ENCODE data around the gene BRSK2.

Gene BRSK2

DNA sequence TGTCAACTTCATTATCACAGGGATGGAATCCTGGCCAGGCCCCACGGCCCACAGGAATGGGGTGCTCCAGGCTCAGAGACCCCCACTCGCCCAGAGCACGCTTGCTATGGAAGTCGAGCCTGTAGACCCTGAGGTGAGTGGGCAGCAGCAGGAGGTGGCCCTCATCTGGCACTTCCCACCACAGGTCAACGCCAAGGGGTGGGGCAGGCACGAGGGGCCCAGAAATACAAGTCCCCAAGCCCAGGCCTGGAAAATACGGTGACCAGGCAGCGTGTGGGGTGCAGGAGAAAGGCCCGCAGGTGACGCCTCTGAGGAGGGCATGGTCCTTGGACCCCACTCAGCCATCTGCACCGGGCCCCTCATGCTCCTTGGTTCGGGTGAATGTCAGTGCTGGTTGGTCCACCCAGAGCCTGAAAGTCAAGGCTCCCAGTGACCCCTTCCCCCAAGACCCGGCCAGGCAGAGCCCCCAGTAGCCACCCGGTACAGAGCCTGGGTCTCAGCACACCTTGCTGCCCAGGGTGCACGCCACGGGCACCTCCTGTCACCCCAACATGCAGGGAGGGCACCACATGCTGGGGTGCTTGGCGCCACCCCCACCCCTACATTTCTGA lies 94.4 kb downstream of the BRSK2 start:
- DNase-seq, result no peak

DNA sequence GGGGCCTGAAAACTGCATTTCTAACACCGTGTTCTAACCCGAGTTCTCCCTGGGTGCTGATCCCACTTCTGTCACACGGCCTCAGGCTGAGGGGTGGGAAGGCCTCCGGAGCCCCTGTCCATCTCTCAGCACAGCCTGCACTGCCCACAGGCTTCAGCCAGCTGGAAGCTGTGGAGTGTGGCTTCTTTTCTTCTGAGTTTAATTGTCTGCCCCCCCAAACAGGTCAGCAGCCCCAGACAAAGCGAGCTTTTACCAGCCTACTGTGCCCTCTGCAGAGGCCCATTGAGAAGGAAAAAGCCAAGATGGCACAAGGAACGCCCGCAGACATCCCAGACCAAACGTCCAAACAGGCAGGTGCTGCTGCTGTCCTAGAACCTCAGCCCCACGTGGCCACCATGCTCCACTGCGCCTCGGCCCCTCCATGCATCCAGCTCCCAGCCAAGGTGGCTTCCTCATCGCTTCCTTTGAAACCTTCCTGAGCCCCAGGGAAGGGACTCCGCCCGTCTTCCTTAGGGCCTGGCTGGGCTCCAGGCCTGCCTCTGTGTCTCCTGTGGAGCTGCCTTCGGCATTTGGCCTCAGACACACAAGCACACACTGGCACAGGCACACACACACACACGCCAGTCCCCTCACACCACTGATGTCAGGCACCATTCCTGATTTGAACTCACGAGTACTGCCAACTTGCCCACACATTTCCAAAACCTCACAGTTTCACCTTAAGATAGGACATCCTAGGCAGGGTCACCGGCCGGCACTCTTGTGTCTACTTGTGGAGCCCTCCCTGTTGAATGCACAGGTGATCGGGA lies 95.2 kb downstream of the BRSK2 start:
- DNase-seq, result no peak

DNA sequence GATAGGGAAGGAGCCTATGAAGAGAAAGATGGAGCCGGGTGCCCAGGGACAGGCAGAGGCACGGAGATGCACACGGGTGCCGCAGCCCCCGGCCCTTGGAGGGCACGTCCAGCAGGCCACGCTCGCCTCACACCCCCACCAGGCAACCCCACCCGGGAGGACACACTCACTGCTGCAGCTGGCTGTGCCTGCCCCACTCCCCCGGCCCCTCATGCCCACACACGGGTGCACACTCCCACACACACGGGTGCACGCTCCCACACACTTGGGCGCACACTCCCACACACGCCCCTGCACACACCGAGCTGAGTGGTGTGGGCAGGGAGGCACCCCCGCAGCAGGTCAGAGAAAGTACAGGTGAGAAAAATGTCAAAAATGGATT lies 95.8 kb downstream of the BRSK2 start:
- DNase-seq, result no peak

DNA sequence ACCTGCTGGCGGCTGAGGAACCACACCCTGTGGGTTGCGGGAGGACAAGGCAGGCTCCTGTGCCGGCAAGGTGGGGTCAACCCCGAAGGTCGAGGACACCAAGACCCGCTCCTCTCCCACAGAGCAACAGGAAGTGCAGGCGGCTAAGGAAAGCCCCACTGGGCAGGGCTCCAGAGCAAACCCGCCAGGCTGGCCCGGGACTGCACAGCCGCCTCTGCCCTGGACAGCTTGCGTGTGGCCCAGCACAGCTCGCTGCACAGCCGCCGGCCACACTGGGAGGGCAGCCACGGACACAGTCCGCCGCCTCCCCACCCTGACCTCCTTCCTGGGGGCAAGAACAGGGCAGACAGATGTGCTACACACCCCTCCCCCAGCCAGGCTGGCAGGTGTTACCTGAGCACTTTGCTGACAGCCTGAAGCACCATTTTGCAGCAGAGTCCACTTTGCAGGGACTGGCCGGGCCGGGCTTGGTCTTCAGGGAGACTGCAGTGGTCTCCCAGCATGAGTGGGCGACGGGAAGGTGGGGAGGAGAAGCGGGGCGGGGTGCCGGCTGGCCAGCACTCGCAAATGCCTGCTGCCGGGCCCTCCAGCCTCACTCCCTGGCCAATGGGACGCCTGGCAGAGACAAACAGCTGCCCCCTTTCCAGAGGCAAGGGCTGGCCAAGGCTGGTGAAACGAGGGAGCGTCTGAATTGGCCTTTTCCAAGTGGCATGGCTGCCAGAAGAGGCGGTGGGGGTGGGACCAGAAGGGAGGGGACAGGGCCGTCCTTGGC lies 96.5 kb downstream of the BRSK2 start, which contains the start of gene MOB2:
Gene MOB2 (minus strand): TSS at position 726 of the 772 bp plus-strand sequence. CDS start 223 bp downstream, at position 503.
- DNase-seq, result no peak

DNA sequence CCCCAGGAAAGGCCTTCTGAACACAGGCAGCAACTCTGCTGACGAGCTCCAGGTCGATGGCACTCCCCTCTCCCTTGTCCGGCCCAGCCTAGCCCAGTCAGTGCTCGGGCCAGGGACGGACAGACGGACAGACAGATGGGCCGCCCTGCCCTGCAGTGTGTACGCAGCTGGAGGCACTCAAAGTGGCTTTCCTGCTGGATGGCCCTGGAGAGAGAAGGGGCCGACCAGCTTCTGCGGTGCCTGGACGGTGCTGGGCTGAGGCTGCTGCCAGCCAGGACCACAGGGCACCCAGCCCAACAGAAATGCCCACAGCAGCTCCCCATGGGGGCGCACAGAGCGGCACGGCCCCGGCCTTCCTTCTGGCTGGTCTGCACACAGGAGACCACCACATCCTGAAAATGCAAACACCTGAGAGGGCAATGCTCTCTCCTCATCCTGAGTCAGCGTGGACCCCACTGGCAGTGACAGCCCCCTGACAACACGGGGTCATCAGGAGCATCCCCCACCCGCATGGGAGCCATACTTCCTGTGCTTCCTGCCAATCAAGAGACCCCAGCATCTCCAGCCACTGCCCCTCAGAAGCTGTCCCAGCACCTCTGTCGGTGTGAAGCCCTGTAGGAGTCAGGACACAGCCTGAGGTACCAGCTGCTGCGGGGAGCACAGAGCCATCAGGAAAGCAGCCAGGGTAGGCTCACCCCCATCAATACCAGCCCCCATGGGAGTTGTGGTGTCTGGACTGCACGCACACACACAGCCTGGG lies 97.5 kb downstream of the BRSK2 start:
- no peak for DNase-seq

DNA sequence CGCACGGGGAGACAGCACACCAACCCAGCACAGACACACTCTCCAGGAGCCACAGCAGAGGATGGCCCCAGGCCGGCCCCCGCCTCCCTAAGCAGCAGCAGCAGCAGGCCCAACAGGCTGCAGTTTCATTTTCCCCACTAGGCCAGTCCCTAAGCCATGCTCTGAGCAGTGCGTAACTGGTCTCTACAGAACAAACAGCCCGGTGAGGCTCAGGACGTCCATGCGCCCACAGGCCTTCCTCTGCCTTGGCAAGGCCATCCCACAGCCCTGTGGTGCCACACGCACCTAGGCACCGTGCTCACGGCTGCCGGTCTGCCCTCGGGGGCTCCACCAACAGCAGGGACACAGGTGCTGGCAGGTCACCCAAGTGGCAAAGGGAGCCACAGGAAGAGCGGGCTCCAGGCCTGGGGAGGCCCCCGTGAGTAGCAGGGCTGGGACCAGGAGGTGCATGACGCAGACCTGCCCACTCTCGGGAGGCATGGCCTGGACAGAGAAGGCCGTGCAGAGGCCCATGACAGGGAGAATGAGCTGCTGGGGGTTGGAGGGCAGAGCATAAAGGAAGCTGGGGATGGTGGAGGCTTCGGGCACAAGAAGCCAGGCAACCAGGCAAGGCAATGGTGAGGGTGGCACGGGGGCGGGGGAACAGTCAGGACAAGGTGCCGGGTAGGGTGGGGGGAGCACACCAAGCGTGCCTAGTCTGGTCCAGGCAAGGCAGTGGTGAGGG lies 98.3 kb downstream of the BRSK2 start:
- DNase-seq, result no peak

DNA sequence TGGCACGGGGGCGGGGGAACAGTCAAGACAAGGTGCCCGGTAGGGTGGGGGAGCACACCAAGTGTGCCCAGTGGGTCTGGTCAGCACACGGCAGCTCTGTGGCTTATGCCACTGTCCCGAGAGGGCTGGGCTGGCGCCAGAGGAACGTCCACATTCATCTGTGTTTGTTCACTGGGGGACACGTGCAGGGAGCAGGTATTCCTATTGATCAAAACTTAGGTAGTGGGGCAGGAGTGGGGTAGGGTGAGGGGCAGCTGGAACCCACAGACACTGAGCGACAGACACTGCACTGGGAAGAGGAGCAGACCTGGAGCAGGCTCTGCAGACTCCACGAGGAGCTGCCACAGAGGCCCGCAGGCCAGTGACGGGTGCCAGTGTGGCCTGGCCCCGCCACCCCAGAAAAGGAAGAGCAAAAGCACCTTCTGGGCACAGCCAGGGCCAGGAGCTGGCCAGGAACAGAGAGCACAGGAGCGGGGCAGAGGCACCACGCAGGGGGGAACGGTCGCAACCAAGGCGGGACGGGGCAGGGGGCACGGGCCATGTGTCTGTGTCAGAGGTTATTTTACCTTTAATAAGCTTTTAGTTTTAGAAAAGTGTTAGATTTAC lies 98.9 kb downstream of the BRSK2 start:
- DNase-seq, result no peak

DNA sequence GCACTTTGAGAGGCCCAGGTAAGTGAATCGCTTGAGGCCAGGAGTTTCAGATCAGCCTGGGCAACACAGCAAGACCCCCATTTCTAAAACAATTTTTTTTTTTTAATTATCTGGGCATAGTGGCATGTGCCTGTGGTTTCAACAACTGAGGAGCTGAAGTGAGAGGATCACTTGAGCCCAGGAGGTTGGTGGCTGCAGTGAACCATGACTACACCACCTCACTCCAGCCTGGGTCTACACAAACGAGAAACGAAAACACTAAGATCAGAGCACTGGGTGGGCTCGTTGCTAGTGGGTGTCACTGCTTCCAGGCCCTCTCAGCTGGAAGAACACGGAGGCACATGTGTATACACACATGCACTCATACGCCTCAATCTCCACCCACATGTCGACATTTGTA lies 100.9 kb downstream of the BRSK2 start:
- no peak for DNase-seq

DNA sequence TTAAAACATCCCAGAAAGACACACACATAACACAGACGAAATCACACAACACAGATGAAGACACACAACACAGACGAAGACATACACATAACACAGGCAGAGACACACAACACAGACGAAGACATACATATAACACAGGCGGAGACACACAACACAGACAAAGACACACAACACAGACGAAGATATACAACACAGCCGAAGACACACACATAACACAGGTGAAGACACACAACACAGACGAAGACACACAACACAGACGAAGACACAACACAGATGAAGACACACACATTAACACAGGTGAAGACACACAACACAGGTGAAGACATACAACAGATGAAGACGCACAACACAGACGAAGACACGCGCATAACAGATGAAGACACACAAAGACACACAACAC lies 101.6 kb downstream of the BRSK2 start:
- no peak for DNase-seq

DNA sequence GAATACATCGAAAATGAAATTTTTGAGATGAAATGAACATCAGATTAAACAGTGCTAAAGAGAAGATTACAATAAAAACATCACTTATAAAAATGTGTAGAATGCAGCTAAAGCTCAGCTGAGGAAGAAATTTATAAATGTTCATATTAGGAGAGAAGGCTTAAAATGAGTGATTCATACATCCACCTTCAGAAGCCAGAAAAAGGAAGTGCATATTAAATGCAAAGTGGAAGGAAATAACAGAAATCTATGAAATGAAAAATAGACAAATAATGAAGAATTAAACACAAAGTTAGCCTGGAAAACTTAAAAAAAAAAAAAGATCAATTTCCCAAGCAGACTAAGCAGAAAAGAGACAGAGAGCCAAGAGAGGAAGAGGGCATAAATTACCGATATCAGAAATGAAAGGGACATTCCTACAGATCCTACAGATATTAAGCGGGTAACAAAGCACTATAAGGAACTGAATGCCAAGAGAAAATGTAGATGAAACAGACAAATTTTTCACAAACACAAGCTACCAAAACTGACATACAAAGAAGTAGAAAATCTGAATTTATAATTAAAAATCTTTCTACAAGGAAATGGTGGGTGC lies 104.0 kb downstream of the BRSK2 start:
- no peak for DNase-seq

DNA sequence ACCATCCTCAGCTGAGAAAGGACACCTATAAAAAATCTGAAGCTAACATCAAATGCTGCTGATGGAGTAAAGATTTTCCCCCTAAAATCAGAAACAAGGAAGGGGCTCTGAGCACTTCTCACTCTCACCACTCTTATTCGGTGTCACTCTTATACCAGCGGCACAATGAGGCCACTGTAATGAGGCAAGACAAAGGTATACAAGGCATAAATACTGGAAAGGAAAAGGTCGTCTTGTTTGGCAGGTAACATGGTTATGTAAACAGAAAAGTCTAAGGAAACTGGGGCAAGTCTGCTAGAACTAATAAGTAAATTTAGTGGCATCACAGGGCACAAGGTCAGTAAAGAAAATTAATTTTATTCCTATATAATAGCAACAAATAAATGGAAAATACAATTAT lies 104.9 kb downstream of the BRSK2 start:
- no peak for DNase-seq

DNA sequence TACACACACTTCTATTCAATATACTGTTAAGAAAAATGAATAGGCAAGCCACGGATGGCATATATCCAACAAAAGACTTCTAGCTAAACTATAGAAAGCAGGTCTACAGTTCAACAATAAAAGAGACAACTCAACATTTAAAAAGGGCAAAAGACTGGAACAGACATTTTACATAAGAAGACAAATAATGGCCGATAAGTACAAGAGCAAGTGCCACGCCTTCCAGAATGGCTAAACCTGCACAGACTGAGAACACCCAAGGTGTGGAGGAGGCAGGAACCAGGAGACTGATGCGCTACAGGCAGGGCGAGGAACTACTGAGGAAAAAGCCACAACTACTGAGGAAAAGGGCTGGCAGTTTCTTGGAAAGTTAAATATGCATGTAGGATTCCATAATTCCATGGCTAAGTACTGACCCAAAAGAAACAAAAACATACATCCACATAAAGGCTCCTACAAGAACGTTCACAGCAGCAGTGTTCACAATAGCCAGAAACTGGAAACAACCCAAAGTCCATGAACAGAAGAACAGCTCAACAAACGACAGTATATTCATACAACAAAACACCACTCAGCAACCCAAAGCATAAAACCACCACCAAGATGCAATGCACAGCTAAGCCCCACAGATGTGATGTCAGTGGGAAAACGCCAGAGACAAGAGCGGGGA lies 106.5 kb downstream of the BRSK2 start:
- no peak for DNase-seq

DNA sequence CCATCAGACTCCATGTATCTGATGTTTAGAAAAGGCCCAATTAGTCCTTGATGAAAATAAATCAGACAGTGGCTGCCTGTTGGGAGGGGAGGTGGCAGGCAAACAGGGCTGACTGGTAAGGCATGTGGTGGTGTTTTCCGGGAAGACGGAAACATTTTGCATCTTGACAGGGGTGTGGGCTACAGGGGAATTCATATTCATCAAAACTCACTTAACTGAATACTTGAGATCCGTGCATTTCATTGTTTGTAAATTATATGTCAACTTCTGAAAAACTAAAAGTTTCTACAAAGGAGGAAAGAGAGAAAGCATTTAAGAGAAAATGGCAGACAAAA lies 107.0 kb downstream of the BRSK2 start:
- no peak for DNase-seq

DNA sequence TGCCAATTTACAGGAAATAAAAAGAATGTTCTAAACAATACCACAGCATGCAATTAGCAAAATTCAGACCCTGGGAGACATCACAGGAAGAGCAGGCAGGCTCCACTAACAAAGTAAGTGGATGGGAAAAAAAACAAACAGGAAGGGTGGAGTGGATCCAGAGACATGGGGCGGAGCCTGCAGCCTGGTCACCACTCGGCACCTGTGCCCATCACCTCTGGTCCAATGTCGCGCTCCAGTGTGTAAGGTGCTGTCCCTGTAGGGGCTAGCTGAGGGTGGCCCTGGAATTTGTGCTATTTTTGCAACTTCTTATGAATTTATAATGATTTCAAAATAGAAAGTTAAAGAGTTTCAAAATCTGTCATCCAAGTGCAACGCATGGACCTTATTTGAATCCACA lies 107.9 kb downstream of the BRSK2 start:
- DNase-seq, result no peak

DNA sequence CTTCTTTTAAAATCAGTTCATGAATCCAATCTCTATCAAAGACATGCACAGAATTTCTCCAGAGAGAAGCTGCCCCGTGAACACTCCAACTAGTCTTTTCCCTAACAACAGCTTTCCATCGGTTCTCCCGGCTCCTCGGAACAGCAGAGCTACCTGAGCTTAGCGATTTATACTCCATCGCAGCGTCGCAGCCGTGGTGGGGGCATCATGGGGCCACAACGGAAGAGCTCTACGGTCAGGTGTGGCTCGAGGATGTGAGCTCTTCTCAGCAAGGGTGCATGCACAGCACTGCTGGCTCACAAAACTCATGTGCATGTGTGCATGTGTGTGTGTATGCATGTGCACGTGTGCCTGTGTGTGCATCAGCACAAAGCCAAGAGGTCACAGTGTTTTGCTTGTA lies 108.5 kb downstream of the BRSK2 start:
- no peak for DNase-seq

DNA sequence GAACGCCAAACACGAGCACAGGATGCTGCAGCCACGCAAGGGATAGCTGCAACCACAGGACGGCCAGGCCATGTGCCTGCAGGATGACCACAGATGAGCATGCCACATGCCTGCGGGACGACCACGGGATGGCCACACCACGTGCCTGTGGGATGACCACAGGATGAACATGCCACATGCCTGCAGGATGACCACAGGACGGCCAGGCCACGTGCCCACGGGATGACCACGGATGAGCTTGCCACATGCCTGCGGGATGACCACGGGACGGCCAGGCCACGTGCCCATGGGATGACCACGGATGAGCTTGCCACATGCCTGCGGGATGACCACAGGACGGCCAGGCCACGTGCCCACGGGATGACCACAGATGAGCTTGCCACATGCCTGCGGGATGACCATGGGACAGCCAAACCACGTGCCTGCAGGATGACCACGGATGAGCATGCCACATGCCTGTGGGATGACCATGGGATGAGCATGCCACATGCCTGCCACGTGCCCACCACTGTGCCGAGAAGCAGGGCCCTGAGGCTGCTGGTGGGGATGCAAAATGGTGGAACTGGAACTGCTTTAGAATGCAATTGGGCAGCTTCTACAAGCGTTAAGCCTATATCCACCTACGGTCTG lies 109.6 kb downstream of the BRSK2 start:
- DNase-seq, result no peak

DNA sequence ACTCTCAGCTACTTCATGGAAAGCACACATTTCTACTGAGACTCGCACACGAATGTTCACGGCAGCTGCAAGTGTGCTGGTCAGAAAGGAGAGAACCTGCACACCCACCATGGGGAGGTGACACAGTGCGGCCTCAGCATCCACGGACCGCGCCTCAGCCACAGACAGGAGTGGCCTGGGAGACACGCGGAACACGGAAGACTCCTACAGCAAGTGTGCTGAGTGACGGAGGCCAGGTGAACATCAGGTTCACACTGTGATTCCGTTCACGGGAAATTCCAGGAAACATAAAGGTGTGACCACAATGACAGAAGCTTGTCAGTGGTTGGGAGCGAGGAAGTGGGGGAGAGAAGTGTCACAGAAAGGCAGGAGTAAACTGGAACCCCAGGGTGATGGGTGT lies 110.2 kb downstream of the BRSK2 start:
- no peak for DNase-seq

DNA sequence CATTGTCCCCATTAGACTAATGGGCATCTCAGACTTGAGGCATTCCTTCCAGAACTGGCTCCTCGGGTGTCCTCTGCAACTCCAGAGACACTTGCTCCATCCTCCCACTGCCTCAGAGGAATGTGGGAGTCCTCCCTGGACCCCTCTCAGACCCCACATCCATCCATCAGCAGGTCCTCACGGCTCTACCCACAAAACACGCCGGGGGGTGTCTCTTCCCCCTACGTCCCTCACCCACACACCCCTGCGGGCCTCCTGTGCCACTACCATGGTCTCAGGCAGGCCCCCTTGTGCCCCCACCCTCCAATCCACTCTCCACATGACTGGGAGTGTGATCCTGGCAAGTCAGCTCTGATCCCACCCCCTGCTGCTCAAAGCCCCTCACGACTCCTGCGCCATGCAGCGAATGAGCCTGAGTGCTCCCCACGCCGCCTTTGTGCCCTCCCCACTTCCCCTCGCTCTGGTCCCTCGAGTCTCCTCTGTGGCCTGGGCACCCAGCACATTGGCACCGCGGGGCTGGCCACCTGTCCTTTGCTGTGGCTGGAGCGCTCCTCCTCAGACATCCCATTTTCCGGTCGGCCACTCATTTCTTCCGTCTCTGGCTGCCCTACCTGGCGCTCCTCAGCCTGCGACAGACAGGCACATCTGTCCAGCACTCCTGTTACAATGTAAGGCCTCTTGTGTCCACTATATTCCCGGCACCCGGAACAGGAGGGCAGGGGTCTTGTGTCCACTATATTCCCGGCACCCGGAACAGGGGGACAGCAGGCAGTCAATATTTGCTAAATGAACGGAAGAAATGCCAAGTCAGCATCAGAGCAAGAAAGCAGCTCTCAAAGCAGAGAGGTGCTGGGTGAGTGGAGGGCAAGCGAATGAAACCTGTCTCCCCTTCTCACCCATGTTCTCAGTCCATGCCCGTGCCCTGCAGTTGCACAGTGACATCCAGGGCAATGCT lies 111.0 kb downstream of the BRSK2 start:
- DNase-seq, result no peak

DNA sequence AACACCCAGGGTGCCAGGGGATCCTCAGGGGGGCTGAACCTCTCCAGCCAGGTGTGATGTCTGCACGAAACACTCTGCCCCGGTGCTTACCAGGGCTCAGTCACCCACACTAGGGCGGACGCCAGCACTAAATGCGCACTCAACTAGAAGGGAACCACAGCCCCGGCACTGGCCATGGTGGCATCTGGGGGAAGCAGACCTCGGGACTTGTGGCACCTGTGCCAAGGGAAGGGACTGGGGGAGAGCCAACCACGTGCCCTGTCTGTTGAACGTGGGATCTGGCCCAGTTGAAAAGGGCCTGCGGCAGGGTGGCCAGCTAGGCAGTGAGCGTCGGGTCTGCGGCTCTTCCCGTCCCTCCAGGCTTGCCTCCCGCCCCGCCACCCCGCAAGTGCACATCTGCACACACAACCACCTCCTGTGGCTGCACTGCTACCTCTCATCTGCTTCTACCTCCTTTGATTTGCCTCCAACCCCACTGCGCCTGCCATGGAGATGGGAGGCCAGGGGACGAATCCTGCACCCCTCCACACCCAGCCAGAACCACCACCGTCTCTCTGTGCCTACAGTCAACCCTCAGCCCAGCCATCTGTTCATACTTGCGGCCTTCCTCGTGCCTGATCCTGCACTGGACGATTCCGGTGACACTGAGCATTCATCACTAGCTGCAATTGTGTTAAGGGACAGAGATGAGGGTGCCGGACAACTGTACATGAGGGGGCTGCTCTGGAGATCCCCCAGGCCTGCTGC lies 111.9 kb downstream of the BRSK2 start:
- DNase-seq, result no peak

Data from DMS 273 treated with DMSO at 0.1 percent for 48 hours (cell line).